Measurements from ENCODE around the gene SUPT16H. TPM values are rescaled to one million over a fixed set of nuclear protein-coding genes. Genes with fewer than 3 reads are reported as not detected.

The SUPT16H gene
- total RNA-seq, 1 donor from 2014 or later: 108 TPM

- Mint-ChIP-seq H3K4me1 (ENCODE audit: low read depth) (no peaks in the 10 kb centered on the region), H3K36me3 (ENCODE audit: insufficient read depth) (no peaks in the 10 kb centered on the region), H3K9me3 (ENCODE audit: low read depth) (no peaks in the 10 kb centered on the region), H3K4me3 (ENCODE audit: low read depth) (no peak overlapping the region), H3K27me3 (peaks cover 2% of the 10 kb centered on the region), H3K27ac (no peak overlapping the region)
- no peak for TF ChIP-seq CTCF (IDR thresholded peaks at IDR 0.05; ENCODE audit: unreplicated experiment)
- DNase-seq (ENCODE audit: low spot score, unreplicated experiment): no peak
Measured at GRCh38 chr14:21326972-21327371, 56.8 kb downstream of the SUPT16H start.

- Mint-ChIP-seq H3K36me3 (ENCODE audit: insufficient read depth) (peaks cover 1% of the 10 kb centered on the region), H3K9me3 (ENCODE audit: low read depth) (no peaks in the 10 kb centered on the region), H3K27me3 (peaks cover 2% of the 10 kb centered on the region), H3K27ac (no peak overlapping the region), H3K4me3 (ENCODE audit: low read depth) (no peak overlapping the region), H3K4me1 (ENCODE audit: low read depth) (peaks cover 2% of the 10 kb centered on the region)
- TF ChIP-seq CTCF (IDR thresholded peaks at IDR 0.05; ENCODE audit: unreplicated experiment): no peak
- no peak for DNase-seq (ENCODE audit: low spot score, unreplicated experiment)
Measured at GRCh38 chr14:21322716-21323115, 61.1 kb downstream of the SUPT16H start.

- Mint-ChIP-seq H3K36me3 (ENCODE audit: insufficient read depth) (peaks cover 1% of the 10 kb centered on the region), H3K4me1 (ENCODE audit: low read depth) (peaks cover 2% of the 10 kb centered on the region), H3K27ac (no peak overlapping the region), H3K4me3 (ENCODE audit: low read depth) (no peak overlapping the region), H3K27me3 (peaks cover 2% of the 10 kb centered on the region), H3K9me3 (ENCODE audit: low read depth) (no peaks in the 10 kb centered on the region)
- TF ChIP-seq CTCF (IDR thresholded peaks at IDR 0.05; ENCODE audit: unreplicated experiment): no peak
- no peak for DNase-seq (ENCODE audit: low spot score, unreplicated experiment)
Measured at GRCh38 chr14:21320913-21321312, 62.9 kb downstream of the SUPT16H start.

GRCh38 chr14:21317398-21317797 is 66.4 kb downstream of the SUPT16H start:
- TF ChIP-seq CTCF (IDR thresholded peaks at IDR 0.05; ENCODE audit: unreplicated experiment): no peak
- H3K4me3 Mint-ChIP-seq (ENCODE audit: low read depth): no peak overlapping the region
- H3K4me1 Mint-ChIP-seq (ENCODE audit: low read depth): peaks cover 2% of the 10 kb centered on the region
- no peak for DNase-seq (ENCODE audit: low spot score, unreplicated experiment)
- H3K36me3 Mint-ChIP-seq (ENCODE audit: insufficient read depth): peaks cover 1% of the 10 kb centered on the region
- H3K9me3 Mint-ChIP-seq (ENCODE audit: low read depth): no peaks in the 10 kb centered on the region
- H3K27me3 Mint-ChIP-seq: no peaks in the 10 kb centered on the region
- H3K27ac Mint-ChIP-seq: no peak overlapping the region

- no peak overlapping the region for H3K4me3 Mint-ChIP-seq (ENCODE audit: low read depth)
- no peaks in the 10 kb centered on the region for H3K27me3 Mint-ChIP-seq
- H3K27ac Mint-ChIP-seq: no peak overlapping the region
- no peaks in the 10 kb centered on the region for H3K36me3 Mint-ChIP-seq (ENCODE audit: insufficient read depth)
- no peaks in the 10 kb centered on the region for H3K9me3 Mint-ChIP-seq (ENCODE audit: low read depth)
- H3K4me1 Mint-ChIP-seq (ENCODE audit: low read depth): peaks cover 8% of the 10 kb centered on the region
- no peak for DNase-seq (ENCODE audit: low spot score, unreplicated experiment)
- no peak for TF ChIP-seq CTCF (IDR thresholded peaks at IDR 0.05; ENCODE audit: unreplicated experiment)
Measured at GRCh38 chr14:21313512-21313911, 70.3 kb downstream of the SUPT16H start.
